Smooth muscle cell of the umbilical artery (primary cell): ENCODE data around the gene CENPV. TPM values are rescaled to one million over a fixed set of nuclear protein-coding genes. Genes with fewer than 3 reads are reported as not detected.

Experiments
- total RNA-seq: library from RNA; depleted of rRNA; stranded (reverse); fragments of >200 nt; gene quantifications from 2 replicates; pipeline ENCODE4 v1.2.3, GENCODE V29; 2014

The CENPV gene
- 28.8 and 29.8 TPM in 2 replicates for total RNA-seq

DNA sequence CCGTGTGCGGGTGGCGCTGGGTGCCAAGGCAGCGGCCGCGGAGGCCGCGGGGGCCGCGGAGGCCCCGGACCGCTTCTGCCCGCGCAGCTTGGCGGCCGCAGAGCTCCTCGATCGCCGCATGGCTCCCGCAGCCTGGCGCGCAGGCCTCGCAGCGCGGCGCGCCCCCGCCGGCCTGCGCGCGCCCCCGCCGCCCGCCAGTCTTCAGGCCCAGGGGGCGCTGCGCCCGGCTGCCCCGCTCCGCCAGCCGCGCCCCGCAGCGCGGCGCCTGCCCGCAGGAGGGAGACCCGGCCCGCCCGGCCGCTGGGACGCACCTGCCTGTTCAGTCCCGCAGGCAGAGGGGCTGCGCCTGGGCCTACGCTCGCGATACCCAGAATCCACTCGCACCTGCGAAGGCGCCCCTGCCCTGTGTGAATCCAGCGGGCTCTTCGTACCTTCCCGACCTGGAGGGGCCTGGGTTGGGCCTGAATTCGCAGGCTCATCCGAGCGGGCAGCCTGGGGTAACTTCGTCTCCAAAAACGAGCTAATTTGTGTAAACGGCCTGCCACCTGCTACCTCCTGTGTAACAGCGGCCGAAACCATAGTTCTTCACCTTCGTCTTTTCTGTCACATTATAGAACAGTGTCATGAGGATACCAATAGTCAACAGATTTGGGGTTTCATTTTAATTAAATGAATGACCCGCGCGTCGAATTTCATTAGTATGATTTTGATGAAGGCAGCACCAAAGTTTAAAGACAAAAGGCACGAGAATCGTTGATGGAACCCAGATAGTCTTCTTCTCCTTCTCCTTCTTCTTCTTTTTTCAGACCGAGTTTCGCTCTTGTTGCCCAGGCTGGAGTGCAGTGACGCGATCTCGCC is at the start of gene CENPV:
TSS of gene CENPV (minus strand) at position 153 of the 858 bp plus-strand sequence. CDS start at position 120, 33 bp downstream.

DNA sequence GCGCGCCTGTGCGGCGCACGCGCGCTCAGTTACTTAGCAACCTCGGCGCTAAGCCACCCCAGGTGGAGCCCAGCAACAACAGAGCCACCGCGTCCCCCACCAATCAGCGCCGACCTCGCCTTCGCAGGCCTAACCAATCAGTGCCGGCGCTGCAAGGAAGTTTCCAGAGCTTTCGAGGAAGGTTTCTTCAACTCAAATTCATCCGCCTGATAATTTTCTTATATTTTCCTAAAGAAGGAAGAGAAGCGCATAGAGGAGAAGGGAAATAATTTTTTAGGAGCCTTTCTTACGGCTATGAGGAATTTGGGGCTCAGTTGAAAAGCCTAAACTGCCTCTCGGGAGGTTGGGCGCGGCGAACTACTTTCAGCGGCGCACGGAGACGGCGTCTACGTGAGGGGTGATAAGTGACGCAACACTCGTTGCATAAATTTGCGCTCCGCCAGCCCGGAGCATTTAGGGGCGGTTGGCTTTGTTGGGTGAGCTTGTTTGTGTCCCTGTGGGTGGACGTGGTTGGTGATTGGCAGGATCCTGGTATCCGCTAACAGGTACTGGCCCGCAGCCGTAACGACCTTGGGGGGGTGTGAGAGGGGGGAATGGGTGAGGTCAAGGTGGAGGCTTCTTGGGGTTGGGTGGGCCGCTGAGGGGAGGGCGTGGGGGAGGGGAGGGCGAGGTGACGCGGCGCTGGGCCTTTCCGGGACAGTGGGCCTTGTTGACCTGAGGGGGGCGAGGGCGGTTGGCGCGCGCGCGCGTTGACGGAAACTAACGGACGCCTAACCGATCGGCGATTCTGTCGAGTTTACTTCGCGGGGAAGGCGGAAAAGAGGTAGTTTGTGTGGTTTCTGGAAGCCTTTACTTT is 27.6 kb upstream of the CENPV start, which contains the start of gene UBB:
TSS of gene UBB (plus strand) at position 452 of the 856 bp plus-strand sequence. CDS start 817 bp downstream, outside the sequence.

Other genes starting within 250 kb of the CENPV start
- gene NCOR1, start 137.9 kb downstream of the CENPV start, total RNA-seq, result 58.8 and 110 TPM in 2 replicates
- 17.5 and 21.4 TPM in 2 replicates for gene PIGL, start 136.3 kb downstream of the CENPV start, total RNA-seq
- gene UBB, start 27.6 kb upstream of the CENPV start, total RNA-seq, result 1,401 and 2,051 TPM in 2 replicates
- gene TRPV2, start 62.1 kb upstream of the CENPV start, total RNA-seq, result 49.9 and 70.0 TPM in 2 replicates
- 0.83 and 1.2 TPM in 2 replicates for gene LRRC75A, start 138.7 kb upstream of the CENPV start, total RNA-seq
- 5.3 and 5.6 TPM in 2 replicates for gene ZNF287, start 215.7 kb upstream of the CENPV start, total RNA-seq